Measurements from ENCODE around the gene LILRA2.

The LILRA2 gene

GRCh38 chr19:54573330-54573872 is at the start of gene LILRA2:
LILRA2 (plus strand) TSS chr19:54573790; CDS start chr19:54573879, 89 bp downstream.
- Histone ChIP-seq H3K9ac (ENCODE audit: low read length) (no peak within 1 kb of the TSS), H3K27me3 (ENCODE audit: control insufficient read depth, insufficient read depth, low read length) (peaks cover 28% of the 10 kb centered on the region; the same call in 1 of the 2 replicates), H3K9me3 (ENCODE audit: control insufficient read depth, insufficient read depth, low read depth, low read length) (peaks cover 48% of the 10 kb centered on the region; the same call in 1 of the 2 replicates), H3K27ac (ENCODE audit: low read depth, low read length) (no peak within 1 kb of the TSS), H3K36me3 (ENCODE audit: control insufficient read depth, insufficient read depth, low read length) (no peaks in the 10 kb centered on the region), H3K4me3 (ENCODE audit: low read depth, low read length) (no peak within 1 kb of the TSS), H3K4me1 (ENCODE audit: control insufficient read depth, insufficient read depth, low read length) (no peaks in the 10 kb centered on the region)

DNA sequence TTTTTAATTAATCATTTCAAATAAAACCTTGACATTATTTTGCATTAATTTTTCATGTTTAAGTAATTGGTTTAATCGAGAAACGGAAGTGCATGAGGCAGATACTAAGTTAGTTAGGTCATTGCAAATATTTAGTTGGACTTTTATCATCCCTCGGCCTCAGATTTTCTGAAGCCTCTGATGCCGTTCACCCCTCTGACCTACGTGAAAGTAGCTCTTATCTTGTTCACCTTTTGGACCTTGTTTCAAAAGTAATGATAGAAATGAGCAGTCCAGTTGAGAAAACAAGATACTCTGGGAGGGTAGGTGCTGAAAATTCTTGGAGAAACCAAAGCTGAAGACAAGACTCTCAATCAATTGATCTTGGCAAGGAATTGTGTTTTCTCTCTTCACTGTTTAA is 48.0 kb upstream of the LILRA2 start:
- H3K9me3 ChIP-seq (ENCODE audit: control insufficient read depth, insufficient read depth, low read depth, low read length), result peaks cover 47% of the 10 kb centered on the region; the same call in 1 of the 2 replicates
- H3K27me3 ChIP-seq (ENCODE audit: control insufficient read depth, insufficient read depth, low read length), result peaks cover 36% of the 10 kb centered on the region; the same call in 1 of the 2 replicates
- no peak overlapping the region for H3K27ac ChIP-seq (ENCODE audit: low read depth, low read length)
- H3K9ac ChIP-seq (ENCODE audit: low read length), result no peak overlapping the region
- H3K4me1 ChIP-seq (ENCODE audit: control insufficient read depth, insufficient read depth, low read length), result no peaks in the 10 kb centered on the region
- H3K4me3 ChIP-seq (ENCODE audit: low read depth, low read length), result no peak overlapping the region
- H3K36me3 ChIP-seq (ENCODE audit: control insufficient read depth, insufficient read depth, low read length), result no peaks in the 10 kb centered on the region

DNA sequence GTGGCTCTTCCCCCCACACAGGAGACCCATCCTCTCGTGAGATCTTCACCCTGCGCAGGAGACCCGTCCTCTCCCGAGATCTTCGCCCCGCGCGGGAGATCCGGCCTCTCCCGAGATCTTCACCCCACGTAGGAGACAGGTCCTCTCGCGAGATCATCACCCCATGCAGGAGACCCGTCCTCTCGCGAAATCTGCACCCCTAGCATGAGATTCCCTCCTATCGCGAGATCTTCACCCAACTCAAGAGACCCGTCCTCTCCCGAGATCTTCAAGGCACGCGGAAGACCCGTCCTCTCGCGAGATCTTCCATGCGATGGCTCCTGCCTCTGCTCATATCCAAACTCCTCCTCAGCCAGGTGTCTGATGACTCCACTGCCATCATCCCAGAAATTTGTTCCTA is 46.6 kb upstream of the LILRA2 start:
- H3K4me3 ChIP-seq (ENCODE audit: low read depth, low read length), result no peak overlapping the region
- no peak overlapping the region for H3K27ac ChIP-seq (ENCODE audit: low read depth, low read length)
- H3K4me1 ChIP-seq (ENCODE audit: control insufficient read depth, insufficient read depth, low read length), result no peaks in the 10 kb centered on the region
- H3K9ac ChIP-seq (ENCODE audit: low read length), result no peak overlapping the region
- peaks cover 36% of the 10 kb centered on the region; the same call in 1 of the 2 replicates for H3K27me3 ChIP-seq (ENCODE audit: control insufficient read depth, insufficient read depth, low read length)
- peaks cover 47% of the 10 kb centered on the region; the same call in 1 of the 2 replicates for H3K9me3 ChIP-seq (ENCODE audit: control insufficient read depth, insufficient read depth, low read depth, low read length)
- no peaks in the 10 kb centered on the region for H3K36me3 ChIP-seq (ENCODE audit: control insufficient read depth, insufficient read depth, low read length)

DNA sequence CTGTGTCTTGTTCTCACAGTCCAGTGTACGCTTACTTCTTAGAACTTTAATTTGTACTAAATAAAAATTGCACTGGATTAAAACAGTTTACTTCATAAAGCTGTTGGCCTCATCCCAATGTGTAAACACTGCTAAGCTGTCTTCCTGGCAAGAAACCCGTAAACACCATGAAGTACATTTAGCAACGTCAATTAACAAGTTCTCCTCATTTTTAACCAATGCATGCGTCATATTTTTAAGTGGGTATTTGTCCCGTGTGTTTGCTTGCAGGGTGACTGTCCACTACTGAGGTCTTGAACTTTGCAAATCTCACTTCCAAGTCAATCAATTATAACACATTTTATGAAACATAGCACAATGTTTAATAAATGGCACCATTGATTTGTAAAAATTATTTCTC is 42.7 kb upstream of the LILRA2 start:
- Histone ChIP-seq H3K27me3 (ENCODE audit: control insufficient read depth, insufficient read depth, low read length) (peaks cover 67% of the 10 kb centered on the region), H3K4me3 (ENCODE audit: low read depth, low read length) (no peak overlapping the region), H3K9ac (ENCODE audit: low read length) (no peak overlapping the region), H3K9me3 (ENCODE audit: control insufficient read depth, insufficient read depth, low read depth, low read length) (peaks cover 44% of the 10 kb centered on the region; the same call in 1 of the 2 replicates), H3K27ac (ENCODE audit: low read depth, low read length) (no peak overlapping the region), H3K4me1 (ENCODE audit: control insufficient read depth, insufficient read depth, low read length) (no peaks in the 10 kb centered on the region), H3K36me3 (ENCODE audit: control insufficient read depth, insufficient read depth, low read length) (no peaks in the 10 kb centered on the region)

DNA sequence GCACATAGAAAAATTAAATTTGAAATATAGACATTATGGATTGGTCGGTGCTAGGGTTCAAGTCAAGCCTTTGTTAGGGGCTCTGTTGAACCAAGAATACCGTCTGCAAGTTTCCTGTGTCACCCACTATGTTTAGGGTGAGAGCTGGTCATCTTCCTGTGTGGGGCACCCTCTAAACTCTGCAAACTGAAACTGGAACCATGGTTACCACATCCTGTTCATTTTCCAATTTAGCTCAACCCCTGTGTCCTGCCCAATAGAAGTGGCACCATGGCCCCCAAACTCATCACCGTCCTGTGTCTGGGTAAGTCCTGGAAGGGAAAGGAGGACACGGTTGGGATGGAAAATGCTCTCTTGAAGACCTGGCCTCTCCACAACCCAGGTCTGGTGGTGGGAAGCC is 41.1 kb upstream of the LILRA2 start:
- peaks cover 41% of the 10 kb centered on the region; the same call in 1 of the 2 replicates for H3K9me3 ChIP-seq (ENCODE audit: control insufficient read depth, insufficient read depth, low read depth, low read length)
- H3K9ac ChIP-seq (ENCODE audit: low read length), result no peak overlapping the region
- H3K36me3 ChIP-seq (ENCODE audit: control insufficient read depth, insufficient read depth, low read length), result no peaks in the 10 kb centered on the region
- no peak overlapping the region for H3K4me3 ChIP-seq (ENCODE audit: low read depth, low read length)
- no peak overlapping the region for H3K27ac ChIP-seq (ENCODE audit: low read depth, low read length)
- no peaks in the 10 kb centered on the region for H3K4me1 ChIP-seq (ENCODE audit: control insufficient read depth, insufficient read depth, low read length)
- H3K27me3 ChIP-seq (ENCODE audit: control insufficient read depth, insufficient read depth, low read length), result peaks cover 71% of the 10 kb centered on the region

DNA sequence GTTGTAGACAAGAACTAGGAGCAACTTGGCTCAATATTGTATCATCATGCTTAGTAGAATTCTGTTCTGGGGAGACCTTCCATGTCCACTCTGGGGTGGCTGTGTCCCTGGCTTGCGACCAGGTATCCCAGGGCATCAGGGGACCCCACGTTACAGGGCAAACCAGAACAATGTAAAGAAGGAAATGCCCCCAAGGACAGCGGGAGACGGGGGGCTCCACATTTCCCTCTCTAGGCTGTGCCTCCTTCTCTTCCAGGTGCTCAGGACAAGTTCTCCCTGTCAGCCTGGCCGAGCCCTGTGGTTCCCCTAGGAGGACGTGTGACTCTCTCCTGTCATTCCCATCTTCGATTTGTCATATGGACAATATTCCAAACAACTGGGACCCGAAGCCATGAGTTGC is 40.1 kb upstream of the LILRA2 start:
- Histone ChIP-seq H3K4me3 (ENCODE audit: low read depth, low read length) (no peak overlapping the region), H3K27ac (ENCODE audit: low read depth, low read length) (no peak overlapping the region), H3K36me3 (ENCODE audit: control insufficient read depth, insufficient read depth, low read length) (no peaks in the 10 kb centered on the region), H3K4me1 (ENCODE audit: control insufficient read depth, insufficient read depth, low read length) (no peaks in the 10 kb centered on the region), H3K27me3 (ENCODE audit: control insufficient read depth, insufficient read depth, low read length) (peaks cover 68% of the 10 kb centered on the region), H3K9ac (ENCODE audit: low read length) (no peak overlapping the region), H3K9me3 (ENCODE audit: control insufficient read depth, insufficient read depth, low read depth, low read length) (peaks cover 40% of the 10 kb centered on the region; the same call in 1 of the 2 replicates)

DNA sequence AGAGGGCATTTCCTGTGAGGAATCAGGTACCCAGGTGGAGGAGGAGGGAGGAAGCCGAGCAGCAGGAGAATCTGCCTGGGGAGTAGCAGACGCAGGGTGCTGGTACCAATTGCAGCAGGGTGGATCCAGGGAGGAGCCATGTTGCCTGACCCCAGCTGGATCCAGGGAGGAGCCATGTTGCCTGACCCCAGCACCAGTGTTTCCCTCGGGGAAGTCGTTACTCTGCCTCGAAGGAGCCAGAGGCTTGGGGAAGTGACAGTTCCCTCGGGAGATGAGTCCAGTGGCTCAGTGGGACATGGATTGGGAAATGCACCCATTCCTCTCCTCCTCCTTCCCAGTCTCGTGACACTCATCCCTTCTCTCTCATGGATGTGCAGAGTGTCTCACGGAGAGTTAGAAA is 39.4 kb upstream of the LILRA2 start:
- H3K36me3 ChIP-seq (ENCODE audit: control insufficient read depth, insufficient read depth, low read length), result no peaks in the 10 kb centered on the region
- H3K9me3 ChIP-seq (ENCODE audit: control insufficient read depth, insufficient read depth, low read depth, low read length), result peaks cover 40% of the 10 kb centered on the region; the same call in 1 of the 2 replicates
- no peaks in the 10 kb centered on the region for H3K4me1 ChIP-seq (ENCODE audit: control insufficient read depth, insufficient read depth, low read length)
- peaks cover 62% of the 10 kb centered on the region for H3K27me3 ChIP-seq (ENCODE audit: control insufficient read depth, insufficient read depth, low read length)
- no peak overlapping the region for H3K27ac ChIP-seq (ENCODE audit: low read depth, low read length)
- no peak overlapping the region for H3K4me3 ChIP-seq (ENCODE audit: low read depth, low read length)
- H3K9ac ChIP-seq (ENCODE audit: low read length), result no peak overlapping the region

- Histone ChIP-seq H3K27ac (ENCODE audit: low read depth, low read length) (no peak overlapping the region), H3K36me3 (ENCODE audit: control insufficient read depth, insufficient read depth, low read length) (no peaks in the 10 kb centered on the region), H3K27me3 (ENCODE audit: control insufficient read depth, insufficient read depth, low read length) (peaks cover 58% of the 10 kb centered on the region), H3K4me3 (ENCODE audit: low read depth, low read length) (no peak overlapping the region), H3K9ac (ENCODE audit: low read length) (no peak overlapping the region), H3K4me1 (ENCODE audit: control insufficient read depth, insufficient read depth, low read length) (no peaks in the 10 kb centered on the region), H3K9me3 (ENCODE audit: control insufficient read depth, insufficient read depth, low read depth, low read length) (peaks cover 42% of the 10 kb centered on the region; the same call in 1 of the 2 replicates)
Observed at GRCh38 chr19:54535601-54536000, 38.0 kb upstream of the LILRA2 start.

GRCh38 chr19:54536956-54537355 is 36.6 kb upstream of the LILRA2 start:
- no peak overlapping the region for H3K4me3 ChIP-seq (ENCODE audit: low read depth, low read length)
- peaks cover 45% of the 10 kb centered on the region for H3K27me3 ChIP-seq (ENCODE audit: control insufficient read depth, insufficient read depth, low read length)
- H3K4me1 ChIP-seq (ENCODE audit: control insufficient read depth, insufficient read depth, low read length), result no peaks in the 10 kb centered on the region
- no peak overlapping the region for H3K9ac ChIP-seq (ENCODE audit: low read length)
- peaks cover 47% of the 10 kb centered on the region; the same call in 1 of the 2 replicates for H3K9me3 ChIP-seq (ENCODE audit: control insufficient read depth, insufficient read depth, low read depth, low read length)
- no peaks in the 10 kb centered on the region for H3K36me3 ChIP-seq (ENCODE audit: control insufficient read depth, insufficient read depth, low read length)
- H3K27ac ChIP-seq (ENCODE audit: low read depth, low read length), result no peak overlapping the region

- H3K27me3 ChIP-seq (ENCODE audit: control insufficient read depth, insufficient read depth, low read length), result peaks cover 2% of the 10 kb centered on the region; the same call in 1 of the 2 replicates
Observed at GRCh38 chr19:54541712-54542111, 31.9 kb upstream of the LILRA2 start.

DNA sequence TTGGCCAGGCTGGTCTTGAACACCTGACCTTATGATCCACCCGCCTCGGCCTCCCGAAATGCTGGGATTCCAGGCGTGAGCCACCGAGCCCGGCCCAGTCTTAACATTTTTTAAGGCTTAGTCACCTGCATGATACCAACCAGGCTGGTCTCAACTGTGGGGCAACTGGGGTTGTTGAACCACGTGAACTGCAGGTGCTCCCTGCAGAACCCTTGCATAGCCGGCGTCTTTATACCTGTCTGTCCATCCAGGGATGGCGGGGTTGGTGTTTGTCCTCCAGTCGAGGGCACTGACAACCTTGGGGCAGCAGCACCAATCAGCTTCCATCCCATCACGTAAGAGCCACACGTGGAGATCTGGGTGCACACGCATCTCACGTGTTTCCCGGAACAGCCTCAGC is 24.8 kb upstream of the LILRA2 start:
- Histone ChIP-seq H3K9me3 (ENCODE audit: control insufficient read depth, insufficient read depth, low read depth, low read length) (peaks cover 42% of the 10 kb centered on the region; the same call in 1 of the 2 replicates), H3K4me1 (ENCODE audit: control insufficient read depth, insufficient read depth, low read length) (no peaks in the 10 kb centered on the region), H3K9ac (ENCODE audit: low read length) (no peak overlapping the region), H3K36me3 (ENCODE audit: control insufficient read depth, insufficient read depth, low read length) (no peaks in the 10 kb centered on the region), H3K4me3 (ENCODE audit: low read depth, low read length) (no peak overlapping the region), H3K27me3 (ENCODE audit: control insufficient read depth, insufficient read depth, low read length) (peaks cover 7% of the 10 kb centered on the region; the same call in 1 of the 2 replicates), H3K27ac (ENCODE audit: low read depth, low read length) (no peak overlapping the region)

More at GRCh38 chr19:54541712-54542111, 31.9 kb upstream of the LILRA2 start:
- H3K4me1 ChIP-seq (ENCODE audit: control insufficient read depth, insufficient read depth, low read length), result no peaks in the 10 kb centered on the region
- no peak overlapping the region for H3K4me3 ChIP-seq (ENCODE audit: low read depth, low read length)
- no peaks in the 10 kb centered on the region for H3K36me3 ChIP-seq (ENCODE audit: control insufficient read depth, insufficient read depth, low read length)
- no peak overlapping the region for H3K27ac ChIP-seq (ENCODE audit: low read depth, low read length)
- no peak overlapping the region for H3K9ac ChIP-seq (ENCODE audit: low read length)
- peaks cover 45% of the 10 kb centered on the region; the same call in 1 of the 2 replicates for H3K9me3 ChIP-seq (ENCODE audit: control insufficient read depth, insufficient read depth, low read depth, low read length)
